ENCODE measurements around the gene KRTAP10-5.
"Not testable (repeated sequence)": the region's sequence is repeated elsewhere in the genome, so short reads cannot be mapped to it uniquely, and the experiment has no call there.

Gene KRTAP10-5

GRCh38 chr21:44596068-44596725 is 15.8 kb upstream of the KRTAP10-5 start (continued):
- no peak for TF ChIP-seq ZFP3 (CRISPR knock-in tag; IDR thresholded peaks at IDR 0.05)
- TF ChIP-seq ESRRG (CRISPR knock-in tag; IDR thresholded peaks at IDR 0.05): no peak
- no peak for TF ChIP-seq TCF4 (CRISPR knock-in tag; IDR thresholded peaks at IDR 0.05; ENCODE audit: borderline replicate concordance)
- TF ChIP-seq ARNTL (CRISPR knock-in tag; IDR thresholded peaks at IDR 0.05; ENCODE audit: borderline replicate concordance, low read depth): no peak

DNA sequence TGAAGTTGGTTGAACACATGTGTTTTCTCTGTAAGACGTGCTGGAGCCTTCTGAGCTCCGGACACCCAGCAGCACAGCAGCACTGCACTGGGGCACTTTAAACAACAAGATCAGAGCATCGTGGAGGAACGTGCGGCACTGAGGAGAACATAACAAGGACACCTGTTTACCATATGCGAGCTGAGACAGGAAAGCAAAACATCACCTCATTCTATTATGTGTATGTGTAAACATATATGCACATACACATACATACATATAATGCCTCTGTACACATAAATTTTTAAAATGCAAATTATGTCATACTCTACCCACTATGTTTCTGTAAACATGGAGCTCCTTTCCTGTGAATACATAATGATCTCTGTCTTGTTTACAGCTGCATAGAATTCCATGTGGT is 15.1 kb upstream of the KRTAP10-5 start:
- no peak for ATAC-seq
- TF ChIP-seq GLIS3 (CRISPR knock-in tag; IDR thresholded peaks at IDR 0.05): no peak
- TF ChIP-seq ISL1 (CRISPR knock-in tag; IDR thresholded peaks at IDR 0.05): no peak

GRCh38 chr21:44594406-44594916 is 14.1 kb upstream of the KRTAP10-5 start:
- no peak for ATAC-seq
- TF ChIP-seq POU6F1 (CRISPR knock-in tag; IDR thresholded peaks at IDR 0.05; ENCODE audit: borderline replicate concordance, low read depth) (no peak), OSR1 (CRISPR knock-in tag; IDR thresholded peaks at IDR 0.05) (no peak), SNAI2 (CRISPR knock-in tag; IDR thresholded peaks at IDR 0.05) (no peak), BACH2 (CRISPR knock-in tag; IDR thresholded peaks at IDR 0.05; ENCODE audit: borderline replicate concordance) (no peak), RARB (CRISPR knock-in tag; IDR thresholded peaks at IDR 0.05) (no peak), CREB5 (CRISPR knock-in tag; IDR thresholded peaks at IDR 0.05; ENCODE audit: low read depth) (no peak), ZFP3 (CRISPR knock-in tag; IDR thresholded peaks at IDR 0.05) (no peak), ZC3H10 (CRISPR knock-in tag; IDR thresholded peaks at IDR 0.05) (no peak), ESRRG (CRISPR knock-in tag; IDR thresholded peaks at IDR 0.05) (no peak), TOX (CRISPR knock-in tag; IDR thresholded peaks at IDR 0.05; ENCODE audit: borderline replicate concordance) (no peak), TCF4 (CRISPR knock-in tag; IDR thresholded peaks at IDR 0.05; ENCODE audit: borderline replicate concordance) (no peak), ZNF70 (CRISPR knock-in tag; IDR thresholded peaks at IDR 0.05) (no peak)

DNA sequence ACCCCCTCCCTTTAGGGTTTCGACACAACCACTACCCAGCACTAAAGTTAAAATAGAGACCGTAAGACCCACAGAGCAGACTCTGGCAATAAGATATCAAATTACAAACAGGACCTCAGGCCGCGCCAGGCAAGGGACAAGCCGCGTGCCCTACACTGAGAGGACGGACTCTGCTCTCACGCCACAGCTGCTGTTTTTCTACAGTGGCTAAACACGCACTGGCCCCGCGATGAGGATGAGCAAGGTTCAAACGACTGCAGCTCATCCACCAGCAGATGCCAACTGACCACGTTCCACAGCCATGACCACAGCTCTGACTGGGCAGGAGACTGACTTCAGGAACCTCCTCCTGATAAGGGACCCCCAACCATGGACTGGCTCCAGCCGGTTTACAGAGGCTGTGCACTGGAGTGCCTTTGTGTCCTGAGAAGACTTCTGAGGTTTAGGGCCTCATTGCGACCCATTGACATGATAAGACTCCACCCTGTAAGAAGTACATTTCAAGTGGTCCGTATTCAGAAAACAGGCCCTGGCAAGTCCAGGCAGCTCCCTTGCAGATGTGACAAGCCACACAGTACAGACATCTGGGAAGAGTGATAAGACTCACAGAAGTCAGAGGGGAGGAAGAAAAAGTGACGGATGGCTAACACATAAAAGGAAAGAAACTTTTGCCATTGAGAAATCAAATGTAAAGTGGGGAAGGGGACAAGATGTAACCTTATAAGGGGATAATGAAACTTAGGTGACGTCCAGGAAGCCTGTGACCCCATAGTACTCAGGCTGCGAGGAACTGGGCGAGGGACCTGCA is 13.4 kb upstream of the KRTAP10-5 start:
- no peak for ATAC-seq
- TF ChIP-seq OSR1 (CRISPR knock-in tag; IDR thresholded peaks at IDR 0.05) (no peak), RARB (CRISPR knock-in tag; IDR thresholded peaks at IDR 0.05) (no peak), BACH2 (CRISPR knock-in tag; IDR thresholded peaks at IDR 0.05; ENCODE audit: borderline replicate concordance) (no peak), ISL1 (CRISPR knock-in tag; IDR thresholded peaks at IDR 0.05) (no peak), ZC3H10 (CRISPR knock-in tag; IDR thresholded peaks at IDR 0.05) (no peak), ZNF70 (CRISPR knock-in tag; IDR thresholded peaks at IDR 0.05) (no peak), ZFP30 (CRISPR knock-in tag; IDR thresholded peaks at IDR 0.05) (no peak), ZNF565 (CRISPR knock-in tag; conservative IDR thresholded peaks at IDR 0.05; ENCODE audit: low read depth) (no peak)

- TF ChIP-seq CSDC2 (CRISPR knock-in tag; IDR thresholded peaks at IDR 0.05) (no peak), TOX (CRISPR knock-in tag; IDR thresholded peaks at IDR 0.05; ENCODE audit: borderline replicate concordance) (no peak), ZNF70 (CRISPR knock-in tag; IDR thresholded peaks at IDR 0.05) (no peak), PPARA (CRISPR knock-in tag; IDR thresholded peaks at IDR 0.05; ENCODE audit: borderline replicate concordance) (no peak), ZFP30 (CRISPR knock-in tag; IDR thresholded peaks at IDR 0.05) (no peak), ZFP3 (CRISPR knock-in tag; IDR thresholded peaks at IDR 0.05) (no peak), ZNF565 (CRISPR knock-in tag; conservative IDR thresholded peaks at IDR 0.05; ENCODE audit: low read depth) (no peak), ZC3H10 (CRISPR knock-in tag; IDR thresholded peaks at IDR 0.05) (no peak), GLIS3 (CRISPR knock-in tag; IDR thresholded peaks at IDR 0.05) (no peak)
- no peak for ATAC-seq
Measured at GRCh38 chr21:44592446-44593311, 12.3 kb upstream of the KRTAP10-5 start, which contains the start of gene KRTAP10-6. TSS of gene KRTAP10-6 (minus strand) at chr21:44592505. CDS start at chr21:44592484, 21 bp downstream.

DNA sequence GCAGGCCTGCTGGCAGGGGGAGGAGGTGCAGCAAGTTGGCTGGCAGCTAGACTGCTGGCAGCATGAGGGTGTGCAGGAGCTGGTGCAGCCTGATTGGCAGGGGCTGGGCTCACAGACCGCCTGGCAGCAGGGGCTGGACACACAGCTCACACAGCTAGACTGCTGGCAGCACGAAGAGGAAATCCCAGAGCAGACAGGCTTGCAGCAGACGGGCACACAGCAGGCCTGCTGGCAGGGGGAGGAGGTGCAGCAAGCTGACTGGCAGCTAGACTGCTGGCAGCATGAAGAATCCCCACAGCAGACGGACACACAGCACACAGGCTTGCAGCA is 11.4 kb upstream of the KRTAP10-5 start:
- not testable (repeated sequence) for ATAC-seq

DNA sequence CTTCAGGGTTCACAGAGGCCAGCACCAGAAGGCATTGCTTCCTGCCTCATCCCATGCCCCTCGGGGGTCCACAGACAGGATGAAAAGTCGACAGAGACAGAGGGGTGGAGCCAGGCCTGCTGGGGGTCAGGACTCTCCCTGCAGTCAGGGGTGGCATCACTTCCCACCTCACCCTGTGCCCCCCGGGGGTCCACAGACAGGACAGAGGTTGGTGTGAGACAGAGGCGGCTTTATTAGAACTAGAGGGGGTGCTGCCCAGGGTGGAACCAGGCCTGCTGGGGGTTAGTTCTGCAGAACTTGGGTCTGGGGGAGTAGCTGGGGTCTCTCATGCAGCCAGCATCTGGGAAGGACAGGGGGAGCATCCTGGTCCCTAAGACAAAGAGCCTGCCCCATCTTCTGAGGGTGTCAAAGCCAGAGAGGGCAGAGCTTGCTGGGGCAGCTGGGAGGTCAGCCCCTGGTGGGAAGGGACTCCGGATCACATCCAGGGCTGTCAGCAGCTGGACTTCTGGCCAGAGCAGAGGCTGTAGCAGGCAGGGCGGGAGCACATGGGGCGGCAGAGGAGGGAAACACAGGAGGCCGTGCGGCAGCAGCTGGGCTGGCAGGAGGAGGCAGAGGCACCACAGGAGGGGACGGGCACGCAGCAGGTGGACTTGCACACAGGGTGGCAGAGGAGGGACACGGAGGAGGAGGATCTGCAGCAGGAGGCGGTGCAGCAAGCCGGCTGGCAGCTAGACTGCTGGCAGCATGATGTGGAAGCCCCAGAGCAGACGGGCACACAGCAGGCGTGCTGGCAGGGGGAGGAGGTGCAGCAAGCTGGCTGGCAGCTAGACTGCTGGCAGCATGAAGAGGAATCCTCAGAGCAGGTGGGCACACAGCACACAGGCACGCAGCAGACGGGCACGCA is 10.7 kb upstream of the KRTAP10-5 start:
- not testable (repeated sequence) for ATAC-seq
